Hematopoietic multipotent progenitor cell (in vitro differentiated cells): ENCODE data around the gene DENND2D. TPM values are rescaled to one million over a fixed set of nuclear protein-coding genes. Genes with fewer than 3 reads are reported as not detected.

ENCODE experiments used
- DNase-seq, 3 donors: peaks; one replicate each; pipeline ENCODE4 v3.0.0-alpha.2; 2011 to 2015; ENCODE audit warnings: low read depth in 2 of 3, low spot score in 2 of 3
- small RNA-seq: library from RNA; depleted of rRNA; stranded (forward); fragments of <200 nt; gene quantifications from one replicate; pipeline ENCODE3, GENCODE V24; 2012
- total RNA-seq: library from RNA; depleted of rRNA; stranded (reverse); fragments of >200 nt; gene quantifications from one replicate; pipeline ENCODE4 v1.2.3, GENCODE V29; 2012

The DENND2D gene
- total RNA-seq, 1 donor: 17.8 TPM

DNA sequence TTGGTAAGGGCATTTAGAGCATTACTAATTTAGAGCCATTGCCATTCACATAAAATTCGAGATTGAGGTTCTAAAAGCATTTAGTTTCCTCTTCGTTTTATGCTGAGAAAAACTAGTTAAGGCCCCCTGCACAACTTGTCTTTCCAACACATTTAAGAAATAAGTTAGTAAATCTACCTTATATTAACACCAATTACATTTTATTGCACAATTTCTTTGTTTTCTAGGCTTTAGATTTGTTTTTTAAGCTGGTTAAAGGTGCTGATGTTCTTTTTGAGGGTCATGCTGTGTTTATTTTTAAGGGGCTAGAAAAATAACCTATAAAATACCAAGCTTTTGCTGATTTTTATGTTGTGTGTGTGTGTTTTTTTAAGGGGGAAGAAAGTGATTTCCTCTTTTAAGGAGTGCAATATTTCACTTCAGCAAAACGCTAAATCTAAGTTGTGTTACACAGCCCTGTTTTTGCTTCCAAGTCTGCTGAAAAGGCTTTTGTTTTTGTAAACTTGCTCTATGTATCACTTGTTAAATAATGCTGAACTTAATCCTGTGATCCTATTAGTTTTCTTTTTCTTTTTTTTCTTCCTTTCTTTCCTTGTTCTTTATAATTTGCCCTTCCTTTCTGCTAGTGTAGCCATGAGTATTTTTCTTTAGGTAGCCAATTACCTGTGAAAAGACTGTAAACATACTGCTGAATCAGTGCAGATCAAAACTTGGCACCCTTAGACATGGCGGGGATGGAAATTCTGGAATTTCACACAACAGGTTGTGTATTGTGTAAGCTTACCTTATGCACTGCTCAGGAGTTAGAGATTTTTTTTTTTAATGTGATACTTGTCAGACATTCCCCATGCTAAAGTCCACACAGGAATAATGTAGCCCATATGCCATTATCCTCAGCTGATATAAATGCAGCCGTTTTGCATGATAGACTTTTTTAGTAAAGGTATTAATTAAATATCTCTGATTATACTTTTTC, 58.9 kb downstream of the DENND2D start:
- no peak for DNase-seq

DNA sequence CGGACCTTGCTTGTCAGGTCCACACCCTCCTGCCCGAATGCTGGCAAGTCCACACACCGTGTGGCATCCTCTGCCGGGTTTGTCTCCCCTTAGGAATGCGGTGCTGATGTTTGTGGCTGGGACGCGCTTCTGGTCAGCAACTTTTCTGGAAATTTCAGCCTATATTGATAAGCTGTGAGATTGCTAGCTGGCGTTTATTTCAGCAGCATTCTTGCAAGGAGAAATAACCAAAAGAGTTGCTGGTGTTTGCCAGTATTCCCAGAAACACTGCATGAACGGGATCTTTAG, 59.8 kb downstream of the DENND2D start:
- no peak for DNase-seq

DNA sequence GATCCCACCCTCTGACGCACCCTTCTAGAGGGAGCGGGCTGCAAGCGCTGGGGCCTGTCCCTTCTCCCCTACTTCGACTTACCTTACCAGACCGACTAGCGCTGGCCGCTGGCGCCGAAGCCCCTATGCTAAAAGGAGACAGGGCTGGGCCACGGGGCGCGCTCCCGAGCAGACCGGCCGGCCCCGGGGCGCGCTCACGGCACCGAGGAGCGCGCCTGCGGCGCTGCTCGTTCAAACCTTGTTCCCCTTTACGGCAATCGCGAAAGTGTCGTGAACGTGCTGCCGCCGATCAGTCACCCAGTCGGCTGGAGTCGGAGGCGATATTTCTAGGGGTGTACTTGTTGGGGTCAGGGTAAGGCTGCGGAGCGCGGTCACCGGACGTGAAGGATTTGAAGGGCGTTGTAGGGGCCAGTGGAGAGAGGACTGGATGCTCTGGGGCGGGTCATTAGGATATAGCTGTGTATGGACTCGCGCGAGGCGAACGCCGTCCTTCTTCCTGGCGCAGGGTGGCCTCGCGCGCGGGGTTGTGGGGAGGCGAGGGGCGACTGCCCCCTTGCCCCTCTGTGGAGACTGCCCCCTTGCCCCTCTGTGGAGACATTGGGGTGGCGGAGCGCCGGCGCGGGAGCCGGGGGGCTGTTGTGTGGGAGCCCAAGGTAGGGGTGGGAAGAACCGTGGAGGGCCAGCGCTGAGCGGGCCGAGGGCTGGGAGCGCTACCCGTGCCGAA, 60.3 kb downstream of the DENND2D start, which contains the start of the genes CEPT1 and DRAM2:
CEPT1 (plus strand) TSS at position 268 of the 724 bp plus-strand sequence. CDS start 7,492 bp downstream, outside the sequence.
DRAM2 (minus strand) TSS at position 138 of the 724 bp plus-strand sequence. CDS start 8,539 bp downstream, outside the sequence.
- peak; percentile 77 to 95 (median 94) for DNase-seq

DNA sequence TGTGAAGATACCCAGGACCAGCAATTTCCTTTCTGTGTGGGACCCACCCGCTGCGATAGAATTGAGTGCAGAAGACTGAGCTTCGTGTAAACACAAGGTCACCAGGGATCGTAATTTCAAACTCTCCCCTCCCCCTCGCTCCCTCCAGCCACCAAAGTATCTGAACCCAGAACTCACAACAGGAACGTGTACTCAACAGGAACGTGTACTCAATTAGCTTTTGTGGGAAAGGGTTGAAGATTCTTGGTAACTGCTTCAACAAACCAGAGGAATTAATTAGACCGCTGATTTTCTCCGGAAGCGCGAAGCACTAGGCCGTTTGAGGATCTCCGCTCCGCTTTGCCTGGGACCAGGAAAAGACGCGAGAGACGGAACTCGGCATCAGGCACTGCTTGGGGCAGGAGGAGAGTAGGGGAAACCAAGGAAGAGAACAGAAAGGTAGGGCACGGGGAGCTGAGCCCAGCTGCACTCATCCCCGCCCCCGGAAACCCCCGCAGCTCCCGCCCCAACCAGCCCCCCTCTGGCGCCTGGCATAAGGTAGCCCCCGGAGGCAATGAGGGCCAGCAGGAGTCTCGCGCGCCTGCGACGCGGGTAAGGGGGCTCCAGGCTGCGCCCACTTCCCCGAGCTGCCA, 61.0 kb downstream of the DENND2D start:
- peak in 2 of 3 donors; percentile 37 to 45 for DNase-seq

Small RNA genes lying within 50 kb of the gene (small RNA-seq; reads per million reads assigned to genes)
- gene AL355816.1: not detected

Other genes with a start within 250 kb of the DENND2D start
- 4.6 TPM for gene LRIF1, start 236.7 kb downstream of the DENND2D start, total RNA-seq
- 36.6 TPM for gene DRAM2, start 60.6 kb downstream of the DENND2D start, total RNA-seq
- 18.3 TPM for gene CEPT1, start 60.4 kb downstream of the DENND2D start, total RNA-seq
- gene CHI3L2, start 27.1 kb upstream of the DENND2D start, total RNA-seq: 0.54 TPM
- gene CHIA, start 90.2 kb upstream of the DENND2D start, total RNA-seq: not detected
- 1.1 TPM for gene OVGP1, start 227.1 kb upstream of the DENND2D start, total RNA-seq
- gene WDR77, start 248.6 kb upstream of the DENND2D start, total RNA-seq: 73.0 TPM
- gene ATP5PB, start 248.8 kb upstream of the DENND2D start, total RNA-seq: 176 TPM